Measurements from ENCODE around the gene MIAT.

The MIAT gene

DNA sequence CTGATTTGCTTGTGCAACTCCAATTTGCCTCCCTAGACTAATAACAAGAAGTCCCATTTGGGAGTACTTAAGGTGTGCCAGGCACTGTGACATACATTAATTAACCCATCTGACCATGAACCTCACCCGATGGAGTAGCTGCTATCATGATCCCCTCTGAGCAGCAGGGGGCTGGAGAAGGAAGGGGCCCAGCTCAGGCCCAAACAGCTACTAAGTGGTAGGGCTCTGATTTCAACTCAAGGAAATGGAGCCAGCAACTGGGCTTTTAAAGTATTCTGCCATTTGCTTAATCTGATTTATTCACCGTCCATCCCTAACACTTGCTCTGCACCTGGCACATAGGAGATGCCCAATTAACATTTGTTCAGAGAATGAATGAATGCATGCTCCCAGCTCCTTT is 40.7 kb upstream of the MIAT start:
- Histone ChIP-seq H3K36me3 (ENCODE audit: insufficient read depth, low read length) (no peaks in the 10 kb centered on the region), H3K27me3 (ENCODE audit: insufficient read depth, low read length) (0 out of 2 replicates have a peak, but pooled peaks cover 6% of the 10 kb centered on the region), H2AFZ (ENCODE audit: low read length, unreplicated experiment) (no peak overlapping the region), H3K4me3 (ENCODE audit: low read depth, low read length) (no peak overlapping the region), H3K27ac (ENCODE audit: low read depth, low read length) (no peak overlapping the region), H3K4me1 (ENCODE audit: control insufficient read depth, insufficient read depth, low read length, unreplicated experiment) (no peaks in the 10 kb centered on the region), H3K79me2 (ENCODE audit: control insufficient read depth, insufficient read depth, low read length, unreplicated experiment) (no peaks in the 10 kb centered on the region)

- Histone ChIP-seq H3K36me3 (ENCODE audit: insufficient read depth, low read length) (no peaks in the 10 kb centered on the region), H2AFZ (ENCODE audit: low read length, unreplicated experiment) (no peak within 1 kb of the TSS), H3K79me2 (ENCODE audit: control insufficient read depth, insufficient read depth, low read length, unreplicated experiment) (no peaks in the 10 kb centered on the region), H3K27me3 (ENCODE audit: insufficient read depth, low read length) (0 out of 2 replicates have a peak, but pooled peaks cover 6% of the 10 kb centered on the region), H3K4me3 (ENCODE audit: low read depth, low read length) (no peak within 1 kb of the TSS), H3K4me1 (ENCODE audit: control insufficient read depth, insufficient read depth, low read length, unreplicated experiment) (no peaks in the 10 kb centered on the region), H3K27ac (ENCODE audit: low read depth, low read length) (no peak within 1 kb of the TSS)
These were observed 39.9 kb upstream of the MIAT start, which contains the start of gene CRYBB1 for GRCh38 chr22:26617271-26618199. CRYBB1 (minus strand) TSS chr22:26618027; CDS start chr22:26616319, 1,708 bp downstream.

- no peaks in the 10 kb centered on the region for H3K79me2 ChIP-seq (ENCODE audit: control insufficient read depth, insufficient read depth, low read length, unreplicated experiment)
- H3K4me3 ChIP-seq (ENCODE audit: low read depth, low read length): no peak overlapping the region
- no peak overlapping the region for H2AFZ ChIP-seq (ENCODE audit: low read length, unreplicated experiment)
- no peaks in the 10 kb centered on the region for H3K4me1 ChIP-seq (ENCODE audit: control insufficient read depth, insufficient read depth, low read length, unreplicated experiment)
- H3K27me3 ChIP-seq (ENCODE audit: insufficient read depth, low read length): no peaks in the 10 kb centered on the region
- H3K27ac ChIP-seq (ENCODE audit: low read depth, low read length): no peak overlapping the region
- H3K36me3 ChIP-seq (ENCODE audit: insufficient read depth, low read length): no peaks in the 10 kb centered on the region
These were observed 38.9 kb upstream of the MIAT start for GRCh38 chr22:26618455-26618854.

DNA sequence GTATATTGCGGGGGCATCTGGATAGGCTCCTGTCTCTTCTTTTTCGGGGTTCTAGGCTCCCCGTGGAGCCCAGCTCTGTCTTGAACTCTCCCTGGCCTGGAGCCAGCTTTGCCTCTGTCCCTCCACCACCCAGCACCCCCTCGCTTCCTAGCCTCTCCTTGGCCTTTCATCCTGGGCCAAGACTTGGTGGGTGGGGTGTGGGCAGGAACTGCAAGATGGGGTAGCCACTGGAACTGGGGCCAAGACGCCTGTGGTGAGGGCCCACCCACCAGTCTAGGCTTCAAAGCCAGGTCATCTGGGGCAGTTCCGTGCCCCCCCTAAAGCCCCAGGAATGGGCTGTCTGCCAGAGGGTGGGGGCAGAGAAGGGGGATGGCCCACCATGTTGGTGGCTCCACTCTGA is 37.9 kb upstream of the MIAT start:
- no peak overlapping the region for H2AFZ ChIP-seq (ENCODE audit: low read length, unreplicated experiment)
- H3K36me3 ChIP-seq (ENCODE audit: insufficient read depth, low read length): no peaks in the 10 kb centered on the region
- H3K4me1 ChIP-seq (ENCODE audit: control insufficient read depth, insufficient read depth, low read length, unreplicated experiment): no peaks in the 10 kb centered on the region
- H3K4me3 ChIP-seq (ENCODE audit: low read depth, low read length): no peak overlapping the region
- H3K79me2 ChIP-seq (ENCODE audit: control insufficient read depth, insufficient read depth, low read length, unreplicated experiment): no peaks in the 10 kb centered on the region
- H3K27ac ChIP-seq (ENCODE audit: low read depth, low read length): no peak overlapping the region
- no peaks in the 10 kb centered on the region for H3K27me3 ChIP-seq (ENCODE audit: insufficient read depth, low read length)

DNA sequence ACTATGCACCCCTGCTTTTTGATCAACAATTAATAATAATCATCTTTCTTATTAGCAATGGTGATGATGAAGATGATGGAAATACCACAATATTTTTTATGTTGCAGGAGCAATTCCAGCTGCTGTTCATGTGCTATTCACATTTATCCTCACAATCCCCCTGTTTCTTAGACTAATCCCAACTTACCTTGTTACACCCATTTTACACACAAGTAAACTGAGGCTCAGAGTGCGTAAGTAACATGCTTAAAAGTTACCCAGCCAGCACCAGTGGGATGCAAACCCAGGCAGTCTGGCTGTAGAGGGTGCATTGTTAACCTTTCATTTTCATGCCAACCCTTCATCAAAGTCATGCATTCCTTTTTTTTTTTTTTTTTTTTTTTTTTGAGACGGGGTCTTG is 37.2 kb upstream of the MIAT start:
- no peaks in the 10 kb centered on the region for H3K79me2 ChIP-seq (ENCODE audit: control insufficient read depth, insufficient read depth, low read length, unreplicated experiment)
- H3K4me1 ChIP-seq (ENCODE audit: control insufficient read depth, insufficient read depth, low read length, unreplicated experiment): no peaks in the 10 kb centered on the region
- H3K36me3 ChIP-seq (ENCODE audit: insufficient read depth, low read length): no peaks in the 10 kb centered on the region
- no peaks in the 10 kb centered on the region for H3K27me3 ChIP-seq (ENCODE audit: insufficient read depth, low read length)
- H2AFZ ChIP-seq (ENCODE audit: low read length, unreplicated experiment): no peak overlapping the region
- H3K4me3 ChIP-seq (ENCODE audit: low read depth, low read length): no peak overlapping the region
- no peak overlapping the region for H3K27ac ChIP-seq (ENCODE audit: low read depth, low read length)

GRCh38 chr22:26621663-26622062 is 35.7 kb upstream of the MIAT start, which contains the start of gene CRYBA4:
CRYBA4 (plus strand) TSS chr22:26621963; CDS start chr22:26622597, 634 bp downstream.
- Histone ChIP-seq H3K36me3 (ENCODE audit: insufficient read depth, low read length) (no peaks in the 10 kb centered on the region), H3K79me2 (ENCODE audit: control insufficient read depth, insufficient read depth, low read length, unreplicated experiment) (no peaks in the 10 kb centered on the region), H2AFZ (ENCODE audit: low read length, unreplicated experiment) (no peak within 1 kb of the TSS), H3K4me1 (ENCODE audit: control insufficient read depth, insufficient read depth, low read length, unreplicated experiment) (no peaks in the 10 kb centered on the region), H3K27me3 (ENCODE audit: insufficient read depth, low read length) (no peaks in the 10 kb centered on the region), H3K27ac (ENCODE audit: low read depth, low read length) (no peak within 1 kb of the TSS), H3K4me3 (ENCODE audit: low read depth, low read length) (no peak within 1 kb of the TSS)

- H3K27ac ChIP-seq (ENCODE audit: low read depth, low read length): no peak overlapping the region
These were observed 33.4 kb upstream of the MIAT start for GRCh38 chr22:26623984-26624383.

DNA sequence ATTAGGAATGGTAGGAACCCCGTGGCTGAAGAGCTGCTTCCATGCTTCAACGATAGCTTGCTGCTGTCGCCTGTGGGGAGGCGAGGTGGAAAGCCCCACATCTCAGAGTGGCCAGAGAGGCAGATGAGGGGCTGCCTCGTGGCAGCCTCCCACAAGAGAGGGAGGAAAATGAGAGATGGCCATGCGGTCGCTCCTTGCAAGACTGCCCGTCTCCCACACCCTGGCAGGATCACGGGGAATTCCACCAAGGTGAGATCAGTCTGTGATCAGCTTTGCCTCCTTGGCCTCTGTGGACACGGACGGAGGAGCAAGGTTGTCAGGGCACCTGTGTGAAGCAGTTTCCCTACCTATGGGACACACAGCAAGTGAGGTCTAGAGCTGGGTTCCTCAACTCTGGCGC is 32.6 kb upstream of the MIAT start:
- H3K79me2 ChIP-seq (ENCODE audit: control insufficient read depth, insufficient read depth, low read length, unreplicated experiment): no peaks in the 10 kb centered on the region
- no peak overlapping the region for H3K4me3 ChIP-seq (ENCODE audit: low read depth, low read length)
- no peak overlapping the region for H3K27ac ChIP-seq (ENCODE audit: low read depth, low read length)
- no peaks in the 10 kb centered on the region for H3K36me3 ChIP-seq (ENCODE audit: insufficient read depth, low read length)
- no peaks in the 10 kb centered on the region for H3K4me1 ChIP-seq (ENCODE audit: control insufficient read depth, insufficient read depth, low read length, unreplicated experiment)
- H3K27me3 ChIP-seq (ENCODE audit: insufficient read depth, low read length): no peaks in the 10 kb centered on the region
- no peak overlapping the region for H2AFZ ChIP-seq (ENCODE audit: low read length, unreplicated experiment)

More at GRCh38 chr22:26623984-26624383, 33.4 kb upstream of the MIAT start:
- Histone ChIP-seq H3K4me1 (ENCODE audit: control insufficient read depth, insufficient read depth, low read length, unreplicated experiment) (no peaks in the 10 kb centered on the region), H2AFZ (ENCODE audit: low read length, unreplicated experiment) (no peak overlapping the region), H3K36me3 (ENCODE audit: insufficient read depth, low read length) (no peaks in the 10 kb centered on the region), H3K4me3 (ENCODE audit: low read depth, low read length) (no peak overlapping the region), H3K27me3 (ENCODE audit: insufficient read depth, low read length) (no peaks in the 10 kb centered on the region), H3K79me2 (ENCODE audit: control insufficient read depth, insufficient read depth, low read length, unreplicated experiment) (no peaks in the 10 kb centered on the region)

DNA sequence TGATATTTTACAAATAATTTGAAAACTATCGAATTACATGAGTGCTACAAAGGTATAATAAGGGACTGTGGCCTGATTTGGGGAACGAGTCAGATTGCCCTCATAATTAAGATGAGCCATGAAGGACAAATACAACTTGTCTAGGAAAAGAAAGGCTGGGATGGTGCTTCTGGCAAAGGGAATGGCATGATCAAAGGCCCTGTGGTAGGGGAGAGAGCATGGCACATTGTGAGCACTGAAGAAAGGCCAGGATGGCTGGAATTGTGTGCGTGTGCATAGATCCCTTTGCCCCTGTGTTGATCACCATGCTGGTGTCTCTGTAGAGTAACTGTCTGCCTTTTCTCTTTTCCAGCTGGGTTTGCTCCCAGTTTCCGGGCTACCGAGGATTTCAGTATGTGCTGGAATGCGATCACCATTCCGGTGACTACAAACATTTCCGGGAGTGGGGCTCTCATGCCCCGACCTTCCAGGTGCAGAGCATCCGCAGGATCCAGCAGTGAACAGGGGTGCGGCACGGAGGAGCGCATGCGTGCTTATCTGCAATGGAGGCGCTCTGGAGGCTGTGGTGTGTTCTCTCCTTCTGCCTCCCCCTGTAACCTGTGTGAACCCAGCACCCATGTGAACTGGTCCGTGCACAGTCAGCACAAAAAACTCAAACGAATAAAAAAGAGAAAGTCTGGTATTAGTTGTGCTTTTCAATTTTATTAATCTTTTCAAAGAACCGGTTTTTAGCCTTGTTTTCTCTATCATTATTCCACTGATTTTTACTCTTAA is 27.2 kb upstream of the MIAT start:
- Histone ChIP-seq H3K36me3 (ENCODE audit: insufficient read depth, low read length) (no peaks in the 10 kb centered on the region), H3K27me3 (ENCODE audit: insufficient read depth, low read length) (no peaks in the 10 kb centered on the region), H3K4me1 (ENCODE audit: control insufficient read depth, insufficient read depth, low read length, unreplicated experiment) (no peaks in the 10 kb centered on the region), H3K79me2 (ENCODE audit: control insufficient read depth, insufficient read depth, low read length, unreplicated experiment) (no peaks in the 10 kb centered on the region), H3K4me3 (ENCODE audit: low read depth, low read length) (no peak overlapping the region), H2AFZ (ENCODE audit: low read length, unreplicated experiment) (no peak overlapping the region), H3K27ac (ENCODE audit: low read depth, low read length) (no peak overlapping the region)

DNA sequence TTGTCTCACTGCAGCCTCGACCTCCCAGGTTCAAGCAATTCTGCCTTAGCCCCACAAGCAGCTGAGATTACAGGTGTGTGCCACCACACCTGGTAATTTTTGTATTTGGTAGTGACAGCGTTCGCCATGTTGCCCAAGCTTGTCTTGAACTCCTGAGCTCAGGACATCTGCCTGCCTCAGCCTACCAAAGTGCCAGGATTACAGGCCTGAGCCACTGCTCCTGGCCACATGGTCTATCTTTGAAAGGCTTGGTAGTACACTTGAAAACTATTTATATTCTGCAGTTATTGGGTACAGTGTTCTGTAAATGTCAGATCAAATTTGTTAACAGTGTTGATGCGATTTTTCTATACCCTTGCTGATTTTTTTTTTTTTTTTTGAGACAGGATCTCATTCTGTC is 26.1 kb upstream of the MIAT start:
- no peaks in the 10 kb centered on the region for H3K79me2 ChIP-seq (ENCODE audit: control insufficient read depth, insufficient read depth, low read length, unreplicated experiment)
- H2AFZ ChIP-seq (ENCODE audit: low read length, unreplicated experiment): no peak overlapping the region
- H3K36me3 ChIP-seq (ENCODE audit: insufficient read depth, low read length): no peaks in the 10 kb centered on the region
- no peaks in the 10 kb centered on the region for H3K27me3 ChIP-seq (ENCODE audit: insufficient read depth, low read length)
- H3K4me3 ChIP-seq (ENCODE audit: low read depth, low read length): no peak overlapping the region
- no peak overlapping the region for H3K27ac ChIP-seq (ENCODE audit: low read depth, low read length)
- H3K4me1 ChIP-seq (ENCODE audit: control insufficient read depth, insufficient read depth, low read length, unreplicated experiment): no peaks in the 10 kb centered on the region
